GM12891 (cell line): Measurements from ENCODE around the gene RFWD3.

Experiments
- POLR2A ChIP-seq: IDR thresholded peaks from 2 replicates; pipeline ENCODE4 v1.6.1; 2011; ENCODE audit warnings: low read depth, low read length, control low read depth
- POLR2AphosphoS5 ChIP-seq: IDR thresholded peaks from 2 replicates; pipeline ENCODE4 v1.6.1; 2011; ENCODE audit warnings: low read depth, low read length, control low read depth
- TAF1 ChIP-seq: IDR thresholded peaks from 2 replicates; pipeline ENCODE4 v1.6.1; 2011; ENCODE audit warnings: low read depth, low read length, control low read depth

DNA sequence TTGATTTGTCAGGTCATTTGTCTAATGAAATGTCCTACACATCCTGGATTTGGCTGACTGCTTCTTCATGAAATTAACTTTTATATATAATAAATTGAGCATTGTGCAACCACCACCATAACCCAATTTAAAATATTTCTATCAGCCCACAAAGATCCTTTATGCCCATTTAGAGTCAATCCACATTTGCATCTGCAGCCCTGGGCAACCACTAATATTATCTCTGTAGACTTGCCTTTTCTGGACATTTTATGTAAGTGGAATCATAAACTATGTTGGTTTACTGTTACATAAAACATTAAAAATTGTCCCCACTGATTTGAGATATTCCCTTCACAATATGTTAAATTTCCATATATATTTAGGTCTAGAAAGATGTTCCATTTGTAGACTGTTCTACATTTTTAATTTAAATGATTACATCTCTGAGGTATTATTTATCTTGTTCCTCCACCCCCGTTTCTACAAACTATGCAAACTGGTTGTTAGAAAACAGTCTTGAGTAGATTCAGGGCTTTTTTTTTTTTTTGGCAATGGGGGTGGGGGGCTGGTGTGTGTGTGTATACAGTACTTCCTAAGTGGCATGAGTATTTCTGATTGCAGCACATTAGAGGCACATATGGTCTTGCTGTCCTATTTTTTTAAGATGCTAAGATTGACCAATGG lies 16.7 kb downstream of the RFWD3 start:
- TF ChIP-seq POLR2A (no peak), POLR2AphosphoS5 (no peak), TAF1 (no peak)
